IPS-NIHi11 (cell line): ENCODE data around the gene CHPT1.
"Not testable (repeated sequence)": the region's sequence is repeated elsewhere in the genome, so short reads cannot be mapped to it uniquely, and the experiment has no call there.

ENCODE experiments used
- DNase-seq: peaks from one replicate; pipeline ENCODE4 v3.0.0; 2012; ENCODE audit warnings: mixed read lengths, low spot score

CHPT1 gene

GRCh38 chr12:101722392-101722791 is 25.0 kb downstream of the CHPT1 start:
- no peak for DNase-seq

GRCh38 chr12:101727098-101727497 is 29.7 kb downstream of the CHPT1 start:
- DNase-seq: no peak

- no peak for DNase-seq
These were observed 32.4 kb downstream of the CHPT1 start for GRCh38 chr12:101729842-101730241.

GRCh38 chr12:101732318-101732717 is 34.9 kb downstream of the CHPT1 start:
- DNase-seq: no peak

GRCh38 chr12:101733166-101733565 is 35.7 kb downstream of the CHPT1 start:
- DNase-seq: no peak

GRCh38 chr12:101734482-101734881 is 37.0 kb downstream of the CHPT1 start:
- DNase-seq: not testable (repeated sequence)

- DNase-seq: no peak
These were observed 40.0 kb downstream of the CHPT1 start for GRCh38 chr12:101737476-101737875.

- DNase-seq: peak; percentile 13
These were observed 41.7 kb downstream of the CHPT1 start, which contains the start of gene SYCP3 for GRCh38 chr12:101738920-101739665. SYCP3 (minus strand) TSS chr12:101739462; CDS start chr12:101737935, 1,527 bp downstream.

- DNase-seq: no peak
These were observed 43.1 kb downstream of the CHPT1 start for GRCh38 chr12:101740566-101740965.

- DNase-seq: no peak
These were observed 43.5 kb downstream of the CHPT1 start for GRCh38 chr12:101740980-101741379.

- no peak for DNase-seq
These were observed 45.8 kb downstream of the CHPT1 start for GRCh38 chr12:101743242-101743641.

GRCh38 chr12:101743724-101744472 is 46.5 kb downstream of the CHPT1 start:
- no peak for DNase-seq

GRCh38 chr12:101745481-101745880 is 48.0 kb downstream of the CHPT1 start:
- DNase-seq: no peak

GRCh38 chr12:101746196-101746595 is 48.8 kb downstream of the CHPT1 start:
- no peak for DNase-seq

- no peak for DNase-seq
These were observed 49.2 kb downstream of the CHPT1 start for GRCh38 chr12:101746661-101747060.

GRCh38 chr12:101747697-101748096 is 50.3 kb downstream of the CHPT1 start:
- no peak for DNase-seq

- DNase-seq: no peak
These were observed 51.5 kb downstream of the CHPT1 start for GRCh38 chr12:101748907-101749306.

- no peak for DNase-seq
These were observed 52.2 kb downstream of the CHPT1 start for GRCh38 chr12:101749657-101750056.

GRCh38 chr12:101750152-101750551 is 52.7 kb downstream of the CHPT1 start:
- DNase-seq: no peak

GRCh38 chr12:101759396-101760047 is 62.1 kb downstream of the CHPT1 start:
- peak; percentile 43 for DNase-seq

- no peak for DNase-seq
These were observed 63.9 kb downstream of the CHPT1 start for GRCh38 chr12:101761350-101761749.

- no peak for DNase-seq
These were observed 64.3 kb downstream of the CHPT1 start for GRCh38 chr12:101761781-101762180.
